Skin epidermis (tissue), 12 donors: ENCODE results near the gene LRRC1.
A peak's percentile ranks its signal among the peaks of the same experiment; 100 is the strongest.

ENCODE experiments used
- H3K27ac ChIP-seq, 21 experiments: fragments of 200-600 bp; sonication (generic) in 11 of 21; one replicate each; pipeline ENCODE4 v1.5.0; 2020; ENCODE audit warnings: mild to moderate bottlenecking in 3 of 21, inconsistent platforms in 2 of 21, moderate library complexity in 2 of 21
- H3K4me3 ChIP-seq, 7 experiments: fragments of 200-600 bp; sonication (generic) in 2 of 7; one replicate each; pipeline ENCODE4 v1.5.0; 2020; ENCODE audit warnings: inconsistent platforms in 2 of 7, mild to moderate bottlenecking in 2 of 7, moderate library complexity in 1 of 7

Gene LRRC1

DNA sequence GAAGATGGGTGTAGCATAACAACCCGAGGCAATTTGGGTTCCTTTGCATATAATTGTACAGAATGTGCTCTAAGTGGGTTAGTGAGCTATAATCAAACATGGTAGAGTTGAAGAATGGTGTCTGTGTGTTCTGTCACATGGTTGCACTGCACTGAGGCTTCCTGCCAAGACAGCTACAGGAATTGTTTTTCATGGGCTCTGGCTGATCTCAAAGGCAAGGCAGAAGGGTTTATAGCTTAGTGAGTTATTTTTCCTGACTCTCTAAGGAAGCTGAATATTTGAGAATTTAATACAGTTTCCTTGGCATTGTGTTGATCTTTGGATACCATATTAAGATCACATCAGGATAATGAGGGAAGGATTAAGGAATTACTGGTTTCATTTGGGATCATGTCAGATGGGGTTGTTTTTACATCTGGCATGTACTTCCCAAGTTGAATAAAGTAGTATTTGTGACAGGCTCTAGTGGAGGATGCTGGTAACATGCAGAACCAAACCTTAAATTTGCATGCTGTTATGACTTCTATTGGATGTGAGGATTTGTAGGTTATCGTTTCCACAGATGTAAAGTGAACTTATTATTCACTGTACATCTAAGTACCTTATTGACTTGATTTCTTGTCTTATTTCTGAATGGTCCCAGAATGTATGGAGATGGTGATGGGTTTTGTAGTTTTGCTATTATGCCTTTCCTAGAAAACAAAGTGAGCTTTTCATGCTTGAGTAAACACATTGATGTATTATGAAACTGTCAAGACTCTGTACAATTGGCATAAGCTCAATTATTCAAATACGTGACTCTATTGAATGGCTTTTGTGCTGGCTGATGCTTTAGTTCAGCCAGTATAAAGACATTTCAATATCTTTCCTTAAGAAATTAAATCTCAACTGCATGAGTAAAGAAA, 43.3 kb downstream of the LRRC1 start:
- peak overlapping the region in 1 of 21 experiments; percentile 19 for H3K27ac ChIP-seq
- no peak overlapping the region for H3K4me3 ChIP-seq

DNA sequence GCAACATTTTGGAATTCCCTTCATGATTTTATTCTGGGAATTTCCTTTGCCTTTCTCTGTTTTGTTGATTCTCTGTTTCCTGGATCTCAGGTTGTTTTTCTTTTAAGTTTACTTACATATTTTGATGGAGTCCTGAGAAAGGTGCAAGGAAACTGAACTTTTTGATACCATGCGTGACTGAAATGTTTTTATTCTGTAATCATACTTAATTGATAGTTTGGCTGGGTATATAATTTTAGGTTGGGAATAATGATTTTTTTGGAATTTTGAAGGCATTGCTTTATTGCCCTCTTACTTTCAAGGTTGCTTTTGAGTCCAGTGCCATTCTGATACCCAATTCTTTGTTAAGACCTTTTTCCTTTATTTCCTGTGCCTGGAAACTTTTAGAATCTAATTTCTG, 45.2 kb downstream of the LRRC1 start:
- Histone ChIP-seq H3K4me3 (no peak overlapping the region), H3K27ac (no peak overlapping the region)

DNA sequence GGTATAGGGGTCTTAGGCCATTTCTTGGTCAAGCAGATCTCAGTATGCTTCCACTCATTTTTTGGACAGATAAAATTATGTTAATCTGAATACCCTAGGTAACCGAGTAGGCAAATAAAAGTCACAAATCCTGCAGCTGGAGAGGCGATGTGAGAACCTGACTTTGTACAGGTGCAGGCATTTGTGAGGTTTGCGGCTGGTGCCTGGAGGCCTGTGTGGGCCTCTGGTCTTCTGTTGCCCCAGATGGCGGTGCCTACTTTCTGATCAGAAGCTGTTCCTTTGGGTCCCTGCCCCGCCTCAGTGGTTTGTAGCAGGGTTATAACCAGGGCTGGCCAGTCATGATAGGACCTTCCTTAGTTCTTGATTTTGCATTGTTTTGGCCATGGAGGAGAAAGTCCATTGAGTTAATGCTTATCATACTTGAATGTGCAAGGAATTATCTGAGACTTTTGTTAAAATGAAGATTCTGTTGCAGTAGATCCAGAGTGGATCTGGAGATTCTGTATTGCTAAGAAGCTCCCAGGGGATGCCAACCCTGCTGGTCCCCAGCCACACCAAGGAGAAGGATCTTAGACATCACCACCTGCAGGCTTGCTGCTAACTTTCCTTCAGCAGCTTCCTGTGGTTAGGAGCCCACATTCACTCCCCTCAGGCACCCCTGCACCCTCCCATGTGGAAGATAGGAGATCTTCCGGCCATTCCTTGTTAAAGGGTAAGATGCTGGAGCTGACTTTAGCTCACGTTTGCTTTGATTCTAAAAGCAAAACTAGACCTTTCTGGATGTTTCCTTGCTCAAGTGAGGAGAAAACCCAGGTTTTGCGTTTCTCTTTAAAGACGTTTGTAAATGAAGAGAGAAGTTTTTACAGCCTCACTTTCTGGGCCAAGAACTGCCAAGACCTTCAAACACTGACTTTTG, 50.7 kb downstream of the LRRC1 start:
- Histone ChIP-seq H3K27ac (no peak overlapping the region), H3K4me3 (no peak overlapping the region)

DNA sequence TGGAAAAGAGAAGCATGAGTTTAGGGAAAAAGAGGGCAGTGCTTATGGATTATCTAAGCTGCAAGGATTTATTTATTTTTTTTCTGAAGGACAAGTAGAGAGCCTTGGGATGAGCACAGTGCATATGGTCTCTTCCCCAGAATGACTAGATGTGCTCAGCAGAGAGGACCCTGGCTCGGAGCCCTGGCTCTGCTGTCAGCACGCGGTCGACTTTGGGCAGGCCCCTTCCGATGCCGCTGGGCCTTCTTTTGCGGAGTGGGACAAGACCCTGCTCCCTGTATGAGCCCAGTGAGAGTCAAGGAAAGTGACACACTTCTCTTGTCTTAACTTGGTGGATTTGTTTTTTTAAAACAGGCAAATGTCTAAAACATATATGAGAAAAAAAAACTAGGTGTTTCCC, 51.4 kb downstream of the LRRC1 start:
- no peak overlapping the region for H3K4me3 ChIP-seq

DNA sequence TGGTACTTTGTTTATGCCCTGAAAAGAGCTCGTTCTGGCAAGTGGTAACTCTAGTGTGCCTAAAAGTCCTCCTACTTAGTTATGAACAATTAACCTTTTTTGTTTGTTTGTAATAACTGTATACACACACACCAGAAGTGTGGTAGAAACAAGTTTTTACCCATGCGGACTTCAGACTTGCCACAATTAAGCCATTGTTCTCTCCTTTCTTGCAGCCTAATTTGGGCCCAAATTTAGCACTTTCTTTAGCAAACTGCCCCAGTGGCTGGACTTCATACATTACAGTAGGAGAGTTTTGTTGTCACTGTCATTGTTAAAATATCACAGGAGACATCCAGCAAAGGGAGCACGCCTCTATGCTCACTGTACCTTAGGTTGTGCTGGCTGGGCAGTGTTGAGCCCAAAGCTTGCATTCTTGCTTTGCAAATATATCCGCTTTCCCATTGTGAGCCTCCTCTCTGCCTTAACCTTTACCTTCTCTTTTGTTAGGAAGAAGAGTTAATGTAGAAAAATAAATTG, 53.0 kb downstream of the LRRC1 start:
- H3K27ac ChIP-seq = no peak overlapping the region

More for the DNA sequence above, 51.4 kb downstream of the LRRC1 start:
- no peak overlapping the region for H3K27ac ChIP-seq

DNA sequence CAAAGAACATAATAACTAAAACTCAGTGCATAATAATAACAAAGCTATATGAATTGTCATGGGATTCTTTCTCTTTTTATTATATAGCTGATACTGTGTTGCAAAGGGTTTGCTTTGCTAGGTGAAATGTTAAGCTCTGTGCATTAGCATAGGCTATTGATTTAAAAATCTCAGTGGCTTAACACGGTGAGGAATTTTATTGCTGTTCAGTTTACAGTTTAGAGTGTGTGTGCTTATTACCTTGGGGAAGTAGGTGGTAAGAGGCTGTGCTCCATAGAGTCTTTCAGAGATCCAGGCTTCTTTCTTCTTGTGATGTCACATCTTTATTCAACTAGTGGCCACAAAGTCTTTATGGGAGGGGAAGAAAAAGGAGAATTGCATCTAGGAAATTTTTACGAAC, 55.7 kb downstream of the LRRC1 start:
- Histone ChIP-seq H3K4me3 (no peak overlapping the region), H3K27ac (no peak overlapping the region)

More for the DNA sequence above, 53.0 kb downstream of the LRRC1 start:
- H3K4me3 ChIP-seq = no peak overlapping the region

DNA sequence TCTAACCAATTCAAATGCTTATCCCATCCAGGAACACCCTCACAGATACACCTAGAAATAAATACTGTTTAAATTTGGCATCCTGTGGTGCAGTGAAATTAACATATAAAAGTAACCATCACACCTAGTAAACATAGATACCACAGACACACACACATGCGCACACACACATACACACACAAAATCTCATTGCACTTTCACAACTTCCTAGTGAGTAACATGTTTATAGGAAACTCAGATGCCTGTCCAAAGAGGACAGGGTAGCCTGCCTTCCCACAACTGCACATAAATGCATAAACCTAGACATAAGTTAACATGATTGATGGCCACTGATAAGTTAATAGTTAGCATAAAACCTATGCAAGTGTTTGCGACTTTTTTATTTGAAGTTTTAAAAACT, 56.8 kb downstream of the LRRC1 start:
- H3K27ac ChIP-seq = no peak overlapping the region
- no peak overlapping the region for H3K4me3 ChIP-seq

DNA sequence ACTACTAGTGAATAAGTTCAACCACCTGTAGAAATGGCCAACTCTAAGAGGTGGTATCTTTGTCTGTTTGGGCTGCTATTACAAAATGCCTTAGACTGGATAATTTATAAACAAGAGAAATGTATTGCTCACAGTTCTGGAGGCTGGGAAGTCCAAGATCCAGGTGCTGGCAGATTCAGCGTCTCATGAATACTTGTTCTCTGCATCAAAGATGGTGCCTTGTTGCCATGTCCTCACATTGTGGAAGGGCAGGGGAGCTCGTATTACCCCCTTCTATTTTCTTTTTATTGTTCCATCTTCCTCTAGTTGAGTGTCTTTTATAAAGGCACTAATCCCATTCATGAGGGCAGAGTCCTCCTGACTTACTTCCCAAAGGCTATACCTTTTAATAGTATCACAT, 58.0 kb downstream of the LRRC1 start:
- H3K4me3 ChIP-seq = no peak overlapping the region
- no peak overlapping the region for H3K27ac ChIP-seq

DNA sequence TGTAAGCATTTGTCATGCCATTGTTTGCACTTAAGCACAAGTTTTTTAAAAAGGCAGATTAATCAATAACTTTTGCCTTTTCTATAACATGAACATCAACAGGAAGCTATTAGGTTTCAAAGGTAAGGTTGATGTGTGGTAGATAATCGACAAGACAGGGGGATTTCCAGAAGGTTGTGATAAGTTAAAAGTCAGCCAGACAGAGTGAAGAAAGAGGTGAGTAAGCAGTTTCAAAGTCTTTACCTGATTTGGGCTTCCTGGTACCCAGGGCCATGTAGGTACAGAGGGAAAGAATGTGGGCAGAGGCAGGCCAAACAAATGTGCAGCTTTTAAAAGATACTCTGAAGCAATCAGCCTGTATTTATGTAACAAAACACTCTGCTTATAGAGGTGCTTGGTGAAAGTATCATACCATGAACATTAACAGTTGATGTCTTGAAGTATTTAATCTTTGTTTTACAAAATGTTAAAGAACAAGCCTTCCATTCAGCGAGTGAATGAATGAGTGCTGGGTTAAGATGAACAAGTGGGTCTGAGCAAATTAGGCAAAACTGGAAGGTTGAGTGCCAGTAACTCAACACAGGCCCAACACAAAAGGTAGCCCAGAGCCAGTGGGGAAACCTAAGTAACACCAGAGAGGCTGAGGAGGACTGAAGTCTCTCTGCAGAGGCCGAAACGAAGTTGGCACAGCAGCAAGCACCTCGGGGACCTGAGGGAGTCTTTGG, 60.2 kb downstream of the LRRC1 start:
- H3K4me3 ChIP-seq = no peak overlapping the region
- peak overlapping the region in 10 of 21 experiments; percentile 11 to 56 (median 31) for H3K27ac ChIP-seq

DNA sequence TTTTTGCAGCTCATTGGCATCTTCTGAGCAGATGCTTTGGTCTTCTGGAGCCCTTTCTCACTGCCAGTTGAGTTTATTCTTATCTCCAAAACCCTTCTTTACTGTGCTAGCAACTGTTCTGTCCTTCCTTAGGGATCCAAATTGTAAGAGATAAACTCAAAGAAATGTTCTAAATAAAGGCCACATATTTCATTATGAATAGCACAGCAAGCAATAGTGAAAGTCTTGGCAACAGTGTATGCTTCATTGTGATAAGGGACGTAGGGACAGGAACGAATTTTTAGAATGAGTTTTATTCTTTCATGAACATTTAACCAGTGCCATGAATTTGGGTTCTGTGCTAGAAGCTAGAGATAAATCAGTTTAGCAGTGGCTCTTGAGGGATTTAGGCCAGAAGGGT, 61.1 kb downstream of the LRRC1 start:
- no peak overlapping the region for H3K4me3 ChIP-seq
- peak overlapping the region in 8 of 21 experiments; percentile 11 to 55 (median 31) for H3K27ac ChIP-seq

DNA sequence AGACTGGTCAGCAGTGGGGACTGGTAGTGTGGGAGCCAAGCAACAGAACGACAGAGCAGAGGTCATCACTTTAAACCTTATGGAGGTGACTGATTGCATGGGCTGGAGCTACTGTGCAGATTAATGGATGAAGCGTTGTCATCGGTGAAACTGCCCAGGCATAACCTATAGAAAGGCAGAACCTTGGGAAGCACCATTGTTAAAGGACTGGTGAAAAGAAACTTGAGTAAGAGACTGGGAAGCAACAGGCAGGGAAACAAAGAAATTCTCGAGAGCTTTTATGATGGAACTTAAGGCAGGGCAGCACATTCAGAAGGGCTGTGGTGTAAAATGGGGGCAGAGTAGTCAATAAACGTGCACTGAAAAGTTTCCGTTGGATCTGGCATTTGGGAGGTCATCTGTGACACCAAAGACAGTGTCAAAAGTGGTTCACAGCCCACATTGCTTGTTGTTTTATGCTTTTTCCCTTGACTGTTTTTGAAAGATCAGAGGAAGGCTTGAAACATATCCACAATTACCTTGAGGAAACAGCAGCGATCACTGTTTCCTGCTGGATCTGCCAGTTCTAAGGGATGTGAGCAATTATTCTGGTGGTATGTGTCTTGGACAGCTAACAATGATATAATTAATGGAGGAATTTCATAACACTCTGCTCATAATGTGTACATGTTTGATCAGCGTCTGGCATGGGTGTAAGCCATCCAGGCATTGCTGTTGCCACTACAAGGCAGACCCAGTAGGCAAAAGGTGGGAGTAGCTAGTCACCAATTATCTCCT, 62.7 kb downstream of the LRRC1 start:
- Histone ChIP-seq H3K4me3 (no peak overlapping the region), H3K27ac (peak overlapping the region in 12 of 21 experiments; percentile 4 to 70 (median 47))

DNA sequence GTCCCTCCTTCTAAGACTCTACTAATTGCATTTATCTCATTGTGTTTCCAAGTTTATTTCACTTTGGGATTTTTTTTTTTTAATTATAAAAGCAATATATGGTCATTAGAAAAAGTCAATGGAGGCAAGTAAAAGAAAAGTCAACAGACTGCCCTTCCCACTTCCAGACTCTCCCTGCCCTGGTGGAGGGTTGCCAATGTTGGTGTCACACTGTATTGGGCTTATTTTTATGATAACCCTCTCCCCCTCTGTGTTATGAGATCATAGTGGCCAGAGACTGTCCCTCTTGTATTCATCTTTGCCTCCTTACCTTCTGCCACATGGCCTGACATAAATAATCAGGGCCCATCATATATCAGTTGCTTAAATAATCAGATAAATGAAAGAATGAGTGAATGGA, 63.4 kb downstream of the LRRC1 start:
- Histone ChIP-seq H3K27ac (peak overlapping the region in 7 of 21 experiments; percentile 22 to 70 (median 43)), H3K4me3 (no peak overlapping the region)

DNA sequence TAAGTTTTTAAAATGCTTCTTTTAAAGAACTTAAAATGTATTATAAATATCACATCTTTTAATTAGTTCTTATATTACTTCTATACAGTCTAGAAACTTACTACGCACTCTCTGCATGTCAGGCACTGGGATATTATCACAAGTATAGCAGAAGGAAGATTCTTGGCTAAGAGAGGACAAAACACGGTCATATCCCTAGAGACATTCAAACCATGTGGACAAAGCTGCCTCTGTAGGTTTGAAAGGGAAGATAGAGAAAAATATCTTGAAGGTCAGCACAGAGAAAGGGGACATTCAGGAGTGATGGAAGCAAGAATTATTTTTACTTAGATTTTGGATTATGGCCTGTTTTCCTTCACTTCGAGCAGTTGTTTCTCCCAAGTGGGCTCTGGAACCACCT, 64.1 kb downstream of the LRRC1 start:
- H3K4me3 ChIP-seq = no peak overlapping the region

DNA sequence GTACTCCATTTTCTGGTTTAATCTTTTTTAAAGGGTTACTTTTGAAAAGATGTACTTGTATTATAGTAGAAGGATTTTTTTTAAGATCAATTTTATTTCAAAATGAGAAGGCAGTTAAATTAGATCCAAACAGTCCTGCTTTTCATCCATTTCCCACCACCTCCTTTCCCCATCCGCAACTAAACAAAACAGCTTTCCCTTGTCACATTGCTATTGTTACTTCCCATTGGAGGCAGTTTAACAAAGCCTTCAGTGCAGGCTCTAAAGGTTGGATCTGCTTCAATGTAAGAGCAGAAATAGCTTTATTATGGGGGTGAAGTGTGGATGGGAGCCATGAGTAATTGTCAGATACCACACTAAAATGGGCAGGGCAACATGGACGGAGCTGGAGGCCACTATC, 65.7 kb downstream of the LRRC1 start:
- Histone ChIP-seq H3K4me3 (no peak overlapping the region), H3K27ac (no peak overlapping the region)

More for the DNA sequence above, 64.1 kb downstream of the LRRC1 start:
- H3K27ac ChIP-seq = no peak overlapping the region

DNA sequence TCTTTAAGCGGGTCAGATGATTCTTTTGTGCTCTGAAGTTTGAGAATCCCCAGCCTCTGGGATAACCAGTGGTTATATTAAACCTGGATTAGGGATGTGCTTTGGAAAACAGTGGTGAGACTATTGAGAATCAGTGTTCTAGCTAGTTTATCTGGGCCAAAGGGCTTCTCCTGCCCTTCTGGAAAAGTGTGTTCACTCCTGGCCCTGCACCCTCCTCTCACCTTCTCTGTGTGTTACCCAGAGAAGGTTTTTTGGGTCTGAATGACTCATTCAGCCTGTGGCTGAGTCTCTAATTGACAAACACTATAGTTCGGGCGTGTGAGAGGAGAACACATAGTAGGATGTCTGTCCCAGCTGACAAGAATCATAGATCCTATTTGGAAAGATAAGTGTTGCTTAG, 66.7 kb downstream of the LRRC1 start:
- Histone ChIP-seq H3K4me3 (no peak overlapping the region), H3K27ac (peak overlapping the region in 4 of 21 experiments; percentile 14 to 41 (median 26))

DNA sequence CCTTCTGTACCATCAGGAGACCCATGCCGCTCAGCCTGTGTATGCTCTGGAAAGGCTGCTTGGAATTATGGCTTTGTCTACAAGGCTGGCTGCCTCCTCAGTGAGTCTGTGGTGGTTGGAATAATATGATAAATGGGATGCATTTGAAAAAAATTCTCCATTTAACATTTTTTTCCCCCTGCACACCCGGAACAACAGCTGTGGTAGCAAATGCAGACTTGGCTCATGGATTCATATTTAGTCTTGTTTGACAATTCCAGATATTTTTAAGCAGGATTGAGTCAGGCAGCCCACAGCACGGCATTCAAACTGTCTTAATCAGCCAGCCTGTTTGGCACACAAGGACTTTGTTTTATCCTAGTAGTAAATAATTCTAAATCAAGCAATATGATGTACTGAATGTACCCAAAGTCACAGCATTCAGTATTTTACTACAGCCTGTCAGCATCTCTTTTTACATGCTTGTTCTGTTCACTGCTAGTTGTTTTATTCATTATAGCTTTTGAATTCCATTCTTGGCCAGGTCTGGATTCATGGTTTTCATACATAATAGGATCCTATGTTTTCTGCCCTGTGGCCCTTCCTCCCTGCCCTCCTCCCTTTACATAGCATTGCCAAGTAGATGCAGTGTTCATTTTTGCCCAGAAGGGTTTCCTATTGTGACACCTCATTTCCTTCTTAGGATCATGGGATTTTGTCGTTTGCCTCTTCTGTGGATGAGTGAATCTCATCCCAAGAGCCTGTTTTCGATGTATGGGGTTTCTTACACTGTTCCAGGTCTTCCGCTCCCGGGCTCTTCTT, 68.1 kb downstream of the LRRC1 start:
- H3K4me3 ChIP-seq = no peak overlapping the region
- H3K27ac ChIP-seq = peak overlapping the region in 8 of 21 experiments; percentile 14 to 50 (median 32)

DNA sequence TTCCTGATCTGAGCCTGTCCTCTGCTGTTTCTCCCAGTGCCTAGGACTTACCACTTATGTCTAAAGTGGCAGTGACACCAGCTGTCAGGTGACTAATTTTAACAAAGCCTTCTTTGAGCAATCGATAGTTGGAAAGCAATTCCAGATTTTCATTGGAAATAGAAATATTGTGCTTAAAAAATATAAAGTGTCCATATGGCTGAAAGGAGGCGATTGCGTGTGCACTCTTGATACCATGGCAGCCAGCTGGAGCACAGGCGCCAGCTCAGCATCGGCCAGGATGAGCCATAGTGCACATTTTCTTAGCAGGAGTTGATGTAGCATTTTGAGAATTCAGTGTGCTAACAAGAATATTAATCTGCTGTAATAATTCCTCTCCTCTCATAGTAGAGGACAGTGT, 70.0 kb downstream of the LRRC1 start:
- Histone ChIP-seq H3K4me3 (no peak overlapping the region), H3K27ac (no peak overlapping the region)

DNA sequence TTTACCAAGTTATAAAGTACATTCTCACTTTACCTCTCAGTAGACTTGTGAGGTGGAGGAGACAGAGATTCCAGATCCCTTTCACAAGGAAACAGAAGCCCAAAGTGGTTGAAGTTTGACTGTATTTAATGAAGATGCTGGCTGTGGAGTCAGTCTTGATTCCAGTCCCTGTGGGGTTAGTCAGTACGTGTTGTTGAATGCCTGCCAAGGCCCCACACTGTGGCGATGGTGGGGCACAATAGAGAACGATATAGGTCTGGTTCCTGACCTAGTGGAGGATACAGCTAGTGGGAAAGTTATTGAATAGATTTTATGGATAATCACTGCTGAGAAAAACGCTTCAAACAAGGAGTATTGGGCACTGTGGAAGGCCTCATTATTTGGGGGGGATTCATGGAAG, 71.4 kb downstream of the LRRC1 start:
- H3K27ac ChIP-seq = no peak overlapping the region
- H3K4me3 ChIP-seq = no peak overlapping the region
